LNCAP (cell line): Measurements from ENCODE around the gene USP2.

ENCODE experiments used
- CTCF ChIP-seq: fragments of 450-650 bp; IDR thresholded peaks from 2 replicates; pipeline ENCODE4 v1.5.1; 2017; ENCODE audit warnings: mild to moderate bottlenecking

Gene USP2

GRCh38 chr11:119315131-119316015 lies 66.1 kb downstream of the USP2 start:
- no peak for TF ChIP-seq CTCF

- no peak for TF ChIP-seq CTCF
Measured at GRCh38 chr11:119314726-119315125, 66.8 kb downstream of the USP2 start.

GRCh38 chr11:119310682-119311052 lies 70.8 kb downstream of the USP2 start:
- TF ChIP-seq CTCF = no peak

- no peak for TF ChIP-seq CTCF
Measured at GRCh38 chr11:119309953-119310681, 71.4 kb downstream of the USP2 start.

GRCh38 chr11:119309411-119309810 lies 72.1 kb downstream of the USP2 start:
- TF ChIP-seq CTCF = no peak

- TF ChIP-seq CTCF = no peak
Measured at GRCh38 chr11:119307974-119308373, 73.5 kb downstream of the USP2 start.

- no peak for TF ChIP-seq CTCF
Measured at GRCh38 chr11:119307219-119307618, 74.3 kb downstream of the USP2 start.
